GM21381 (cell line): ENCODE data around the gene AGAP1.

Experiments used
- ATAC-seq: cut with Tn5 transposase; IDR thresholded peaks from one replicate; pipeline ENCODE4 v1.9.1; 2021; ENCODE audit warnings: mild to moderate bottlenecking, moderate library complexity; ENCODE audit not compliant: unreplicated experiment

Gene AGAP1

GRCh38 chr2:235780401-235780800, 286.6 kb downstream of the AGAP1 start:
- no peak for ATAC-seq

GRCh38 chr2:235781775-235782174, 287.9 kb downstream of the AGAP1 start:
- ATAC-seq, result no peak

- ATAC-seq, result no peak
These were observed 290.9 kb downstream of the AGAP1 start for GRCh38 chr2:235784788-235785187.

GRCh38 chr2:235789552-235789951, 295.7 kb downstream of the AGAP1 start:
- ATAC-seq, result no peak

- ATAC-seq, result no peak
These were observed 299.4 kb downstream of the AGAP1 start for GRCh38 chr2:235793163-235793752.

- ATAC-seq, result no peak
These were observed 305.4 kb downstream of the AGAP1 start for GRCh38 chr2:235799281-235799680.

GRCh38 chr2:235802542-235802941, 308.7 kb downstream of the AGAP1 start:
- ATAC-seq, result no peak

GRCh38 chr2:235803028-235803427, 309.2 kb downstream of the AGAP1 start:
- ATAC-seq, result no peak

- ATAC-seq, result no peak
These were observed 310.8 kb downstream of the AGAP1 start for GRCh38 chr2:235804676-235805075.

- ATAC-seq, result no peak
These were observed 313.3 kb downstream of the AGAP1 start for GRCh38 chr2:235806986-235807750.

GRCh38 chr2:235808366-235808765, 314.5 kb downstream of the AGAP1 start:
- no peak for ATAC-seq

- no peak for ATAC-seq
These were observed 316.4 kb downstream of the AGAP1 start for GRCh38 chr2:235810252-235810651.

- no peak for ATAC-seq
These were observed 317.0 kb downstream of the AGAP1 start for GRCh38 chr2:235810846-235811245.

GRCh38 chr2:235811446-235812184, 317.8 kb downstream of the AGAP1 start:
- no peak for ATAC-seq

- no peak for ATAC-seq
These were observed 318.4 kb downstream of the AGAP1 start for GRCh38 chr2:235812185-235812665.

- no peak for ATAC-seq
These were observed 319.6 kb downstream of the AGAP1 start for GRCh38 chr2:235813398-235813797.

- ATAC-seq, result no peak
These were observed 326.7 kb downstream of the AGAP1 start for GRCh38 chr2:235820571-235820970.

- ATAC-seq, result no peak
These were observed 330.5 kb downstream of the AGAP1 start for GRCh38 chr2:235824331-235824730.

- no peak for ATAC-seq
These were observed 332.1 kb downstream of the AGAP1 start for GRCh38 chr2:235825946-235826345.

GRCh38 chr2:235826826-235827225, 333.0 kb downstream of the AGAP1 start:
- no peak for ATAC-seq

- ATAC-seq, result no peak
These were observed 333.7 kb downstream of the AGAP1 start for GRCh38 chr2:235827585-235827992.

GRCh38 chr2:235829726-235830125, 335.9 kb downstream of the AGAP1 start:
- no peak for ATAC-seq
